BE2C (cell line): ENCODE data around the gene CHST11.

ENCODE experiments used
- DNase-seq: peaks from one replicate; pipeline ENCODE4 v3.0.0-alpha.2; 2020
- H3K27me3 ChIP-seq: fragments of 250-450 bp; sonication (Bioruptor Pico); 2 replicates; pipeline ENCODE4 v1.5.1; 2020; ENCODE audit warnings: mild to moderate bottlenecking
- H3K36me3 ChIP-seq: fragments of 250-450 bp; sonication (Bioruptor Pico); 2 replicates; pipeline ENCODE4 v1.5.1; 2020; ENCODE audit warnings: mild to moderate bottlenecking
- H3K4me1 ChIP-seq: fragments of 250-450 bp; sonication (Bioruptor Pico); 2 replicates; pipeline ENCODE4 v1.5.1; 2020
- H3K4me3 ChIP-seq: 2 replicates; pipeline ENCODE4 v1.5.1; 2011; ENCODE audit warnings: low read depth, low read length
- H3K9me3 ChIP-seq: fragments of 250-450 bp; sonication (Bioruptor Pico); 2 replicates; pipeline ENCODE4 v1.5.1; 2020
- CTCF ChIP-seq: IDR thresholded peaks from 2 replicates; pipeline ENCODE4 v1.5.1; 2012; ENCODE audit warnings: mild to moderate bottlenecking, low read depth, low read length

The CHST11 gene

GRCh38 chr12:104724992-104725585 lies 268.3 kb downstream of the CHST11 start:
- Histone ChIP-seq H3K9me3 (no peaks in the 10 kb centered on the region), H3K27me3 (no peaks in the 10 kb centered on the region), H3K4me1 (peaks cover 69% of the 10 kb centered on the region), H3K36me3 (no peaks in the 10 kb centered on the region), H3K4me3 (no peak overlapping the region)
- no peak for TF ChIP-seq CTCF
- DNase-seq: no peak

GRCh38 chr12:104725610-104726009 lies 268.9 kb downstream of the CHST11 start:
- Histone ChIP-seq H3K9me3 (no peaks in the 10 kb centered on the region), H3K36me3 (no peaks in the 10 kb centered on the region), H3K4me3 (no peak overlapping the region), H3K27me3 (no peaks in the 10 kb centered on the region), H3K4me1 (peaks cover 64% of the 10 kb centered on the region)
- TF ChIP-seq CTCF: no peak
- no peak for DNase-seq

- no peak for DNase-seq
- Histone ChIP-seq H3K27me3 (no peaks in the 10 kb centered on the region), H3K4me1 (peaks cover 49% of the 10 kb centered on the region), H3K36me3 (no peaks in the 10 kb centered on the region), H3K9me3 (no peaks in the 10 kb centered on the region), H3K4me3 (no peak overlapping the region)
- TF ChIP-seq CTCF: no peak
Measured at GRCh38 chr12:104727726-104728465, 271.1 kb downstream of the CHST11 start.

GRCh38 chr12:104729091-104729490 lies 272.3 kb downstream of the CHST11 start:
- Histone ChIP-seq H3K27me3 (no peaks in the 10 kb centered on the region), H3K36me3 (no peaks in the 10 kb centered on the region), H3K4me1 (peaks cover 49% of the 10 kb centered on the region), H3K4me3 (no peak overlapping the region), H3K9me3 (no peaks in the 10 kb centered on the region)
- no peak for DNase-seq
- TF ChIP-seq CTCF: no peak

- no peaks in the 10 kb centered on the region for H3K9me3 ChIP-seq
- H3K4me1 ChIP-seq: peaks cover 50% of the 10 kb centered on the region
- H3K27me3 ChIP-seq: no peaks in the 10 kb centered on the region
- H3K4me3 ChIP-seq: no peak overlapping the region
- H3K36me3 ChIP-seq: no peaks in the 10 kb centered on the region
- no peak for DNase-seq
- TF ChIP-seq CTCF: no peak
Measured at GRCh38 chr12:104729610-104730446, 273.1 kb downstream of the CHST11 start.

- H3K4me1 ChIP-seq: peaks cover 42% of the 10 kb centered on the region
- no peak for DNase-seq
- no peaks in the 10 kb centered on the region for H3K36me3 ChIP-seq
- H3K4me3 ChIP-seq: no peak overlapping the region
- H3K9me3 ChIP-seq: no peaks in the 10 kb centered on the region
- no peak for TF ChIP-seq CTCF
- H3K27me3 ChIP-seq: no peaks in the 10 kb centered on the region
Measured at GRCh38 chr12:104730763-104731162, 274.0 kb downstream of the CHST11 start.
